Measurements from ENCODE around the gene GALNT6. TPM values are rescaled to one million over a fixed set of nuclear protein-coding genes. Genes with fewer than 3 reads are reported as not detected.
A peak's percentile ranks its signal among the peaks of the same experiment; 100 is the strongest.

The GALNT6 gene
- total RNA-seq, 2 donors from 2014 or later: 24.7 to 27.1 TPM

DNA sequence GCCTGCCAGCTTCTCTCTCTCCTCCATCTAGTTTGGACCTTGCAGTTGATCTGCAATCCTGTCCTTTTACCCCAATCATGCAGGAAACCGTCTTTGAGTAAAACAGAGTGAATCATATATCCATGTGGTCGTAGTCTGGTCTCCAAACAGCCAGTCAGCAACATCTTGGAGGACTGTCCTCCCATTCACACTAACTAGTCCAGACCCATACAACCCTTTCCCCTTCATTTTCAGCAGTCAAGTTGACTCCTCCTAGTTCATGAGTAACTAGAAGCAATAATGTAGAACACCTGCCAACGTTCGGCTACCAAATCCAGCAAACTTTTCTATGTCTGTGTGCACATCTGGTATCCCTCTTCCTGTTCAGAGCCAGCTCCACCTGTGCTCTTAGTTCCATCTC, 56.4 kb downstream of the GALNT6 start:
- Histone ChIP-seq H3K4me3 (no peak overlapping the region), H3K27me3 (no peaks in the 10 kb centered on the region), H3K36me3 (no peaks in the 10 kb centered on the region), H3K9ac (ENCODE audit: low read depth in 2 of 2, low read length in 2 of 2) (peak overlapping the region in 1 of 2 donors; percentile 58), H3K27ac (no peak overlapping the region), H3K9me3 (no peaks in the 10 kb centered on the region), H3K4me1 (peaks cover 5% of the 10 kb centered on the region)
- TF ChIP-seq, protein P1, sequence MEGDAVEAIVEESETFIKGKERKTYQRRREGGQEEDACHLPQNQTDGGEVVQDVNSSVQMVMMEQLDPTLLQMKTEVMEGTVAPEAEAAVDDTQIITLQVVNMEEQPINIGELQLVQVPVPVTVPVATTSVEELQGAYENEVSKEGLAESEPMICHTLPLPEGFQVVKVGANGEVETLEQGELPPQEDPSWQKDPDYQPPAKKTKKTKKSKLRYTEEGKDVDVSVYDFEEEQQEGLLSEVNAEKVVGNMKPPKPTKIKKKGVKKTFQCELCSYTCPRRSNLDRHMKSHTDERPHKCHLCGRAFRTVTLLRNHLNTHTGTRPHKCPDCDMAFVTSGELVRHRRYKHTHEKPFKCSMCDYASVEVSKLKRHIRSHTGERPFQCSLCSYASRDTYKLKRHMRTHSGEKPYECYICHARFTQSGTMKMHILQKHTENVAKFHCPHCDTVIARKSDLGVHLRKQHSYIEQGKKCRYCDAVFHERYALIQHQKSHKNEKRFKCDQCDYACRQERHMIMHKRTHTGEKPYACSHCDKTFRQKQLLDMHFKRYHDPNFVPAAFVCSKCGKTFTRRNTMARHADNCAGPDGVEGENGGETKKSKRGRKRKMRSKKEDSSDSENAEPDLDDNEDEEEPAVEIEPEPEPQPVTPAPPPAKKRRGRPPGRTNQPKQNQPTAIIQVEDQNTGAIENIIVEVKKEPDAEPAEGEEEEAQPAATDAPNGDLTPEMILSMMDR (IDR thresholded peaks at IDR 0.05): no peak
- intact Hi-C loops (cut with DNase I): no loop called here
- DNase-seq: peak; percentile 60

DNA sequence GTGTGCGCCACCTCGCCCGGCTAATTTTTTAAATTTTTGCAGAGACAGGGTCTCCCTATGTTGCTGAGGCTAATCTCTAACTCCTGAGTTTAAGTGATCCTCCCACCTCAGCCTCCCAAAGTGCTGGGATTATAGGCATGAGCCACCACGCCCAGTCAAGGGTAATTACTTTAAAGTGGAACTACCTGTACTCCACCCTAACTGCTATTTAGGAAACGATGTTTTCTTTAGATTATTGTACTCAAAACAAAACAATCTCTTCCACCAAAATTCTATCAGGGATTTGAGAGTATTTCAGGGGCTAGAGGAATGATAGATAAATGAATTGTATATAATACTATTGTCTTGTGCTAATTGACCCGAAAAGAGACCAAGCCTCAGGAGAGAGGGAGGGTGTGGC, 57.7 kb downstream of the GALNT6 start:
- no peak overlapping the region for H3K27ac ChIP-seq
- intact Hi-C loops (cut with DNase I): no loop called here
- no peak overlapping the region for H3K4me3 ChIP-seq
- no peaks in the 10 kb centered on the region for H3K36me3 ChIP-seq
- H3K9ac ChIP-seq (ENCODE audit: low read depth in 2 of 2, low read length in 2 of 2): no peak overlapping the region
- no peak for DNase-seq
- H3K27me3 ChIP-seq: no peaks in the 10 kb centered on the region
- H3K4me1 ChIP-seq: peaks cover 5% of the 10 kb centered on the region
- H3K9me3 ChIP-seq: no peaks in the 10 kb centered on the region
- TF ChIP-seq, protein P1 (IDR thresholded peaks at IDR 0.05): no peak

DNA sequence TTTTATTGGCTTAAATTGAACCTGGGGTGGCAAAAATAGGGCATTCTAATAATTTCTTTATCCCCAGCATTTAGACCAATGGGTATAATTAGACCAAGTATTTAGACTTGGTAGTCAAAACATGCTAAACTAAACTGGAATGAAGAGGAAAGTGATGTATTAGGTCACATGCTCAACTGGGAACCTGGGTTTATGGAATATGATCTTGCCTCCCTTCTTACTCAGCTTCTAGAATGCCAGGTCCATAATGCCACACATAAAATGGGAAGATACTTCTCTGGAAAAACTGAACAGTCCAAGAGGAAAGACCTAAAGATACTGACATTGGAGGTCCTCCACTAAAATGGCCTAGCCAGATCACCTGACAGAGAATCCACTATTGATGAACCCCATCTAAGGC, 61.0 kb downstream of the GALNT6 start:
- intact Hi-C loops (cut with DNase I): no loop called here
- H3K27me3 ChIP-seq: no peaks in the 10 kb centered on the region
- no peak overlapping the region for H3K9ac ChIP-seq (ENCODE audit: low read depth in 2 of 2, low read length in 2 of 2)
- H3K4me3 ChIP-seq: no peak overlapping the region
- no peak for DNase-seq
- H3K4me1 ChIP-seq: peaks cover 5% of the 10 kb centered on the region
- no peaks in the 10 kb centered on the region for H3K36me3 ChIP-seq
- H3K9me3 ChIP-seq: no peaks in the 10 kb centered on the region
- TF ChIP-seq, protein P1 (IDR thresholded peaks at IDR 0.05): no peak
- H3K27ac ChIP-seq: no peak overlapping the region

DNA sequence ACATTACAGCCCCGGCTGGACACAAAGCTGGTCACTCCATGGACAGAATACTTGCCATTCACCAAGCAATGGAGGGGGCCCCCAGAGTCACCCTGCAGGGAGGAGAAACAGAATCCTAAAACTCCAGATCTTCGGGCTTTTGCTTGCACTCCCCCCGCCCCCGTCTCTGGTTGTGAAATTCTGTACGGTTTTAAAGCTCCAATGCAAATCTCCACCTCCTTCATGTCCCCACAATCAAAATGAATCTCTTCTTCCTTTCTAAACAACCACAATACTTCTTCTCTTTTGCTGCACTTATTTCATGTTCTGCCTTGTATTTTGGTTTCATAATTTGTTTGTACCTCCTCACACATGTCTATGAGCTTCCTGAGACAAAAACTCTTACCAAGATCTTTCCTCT, 61.5 kb downstream of the GALNT6 start:
- TF ChIP-seq, protein P1 (IDR thresholded peaks at IDR 0.05): no peak
- Histone ChIP-seq H3K9me3 (no peaks in the 10 kb centered on the region), H3K4me3 (no peak overlapping the region), H3K9ac (ENCODE audit: low read depth in 2 of 2, low read length in 2 of 2) (no peak overlapping the region), H3K4me1 (peaks cover 5% of the 10 kb centered on the region), H3K27me3 (no peaks in the 10 kb centered on the region), H3K36me3 (no peaks in the 10 kb centered on the region), H3K27ac (no peak overlapping the region)
- no peak for DNase-seq
- intact Hi-C loops (cut with DNase I): no loop called here

DNA sequence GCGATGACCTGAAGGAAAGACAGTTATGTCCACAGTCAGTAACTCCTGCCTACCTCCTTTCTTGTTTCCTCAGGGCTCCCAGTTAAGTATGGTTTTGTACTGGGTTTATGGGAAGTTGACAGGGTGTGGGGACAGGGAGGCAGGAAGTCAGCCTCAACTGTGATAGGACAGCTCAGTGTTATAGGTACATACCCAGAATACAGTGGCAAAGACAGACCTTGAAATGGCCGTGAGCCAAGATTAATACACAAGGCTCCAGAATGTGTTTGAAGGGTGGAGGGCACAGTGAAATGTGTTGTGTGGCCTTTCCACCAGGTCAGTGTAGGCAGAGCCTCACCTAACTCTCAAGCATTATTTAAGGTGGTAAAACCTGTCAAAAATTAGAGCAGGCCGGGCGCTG, 62.6 kb downstream of the GALNT6 start:
- no peaks in the 10 kb centered on the region for H3K27me3 ChIP-seq
- H3K36me3 ChIP-seq: no peaks in the 10 kb centered on the region
- TF ChIP-seq, protein P1 (IDR thresholded peaks at IDR 0.05): no peak
- no peak overlapping the region for H3K27ac ChIP-seq
- H3K9ac ChIP-seq (ENCODE audit: low read depth in 2 of 2, low read length in 2 of 2): no peak overlapping the region
- H3K4me3 ChIP-seq: no peak overlapping the region
- H3K9me3 ChIP-seq: no peaks in the 10 kb centered on the region
- peaks cover 1% of the 10 kb centered on the region for H3K4me1 ChIP-seq
- intact Hi-C loops (cut with DNase I): no loop called here
- peak; percentile 65 for DNase-seq

Measured in colonic mucosa (tissue), 4 donors.